Breast epithelium (tissue), 3 donors: ENCODE results near the gene CSNK2A2.

ENCODE experiments used
- CTCF ChIP-seq, 3 donors: fragments of 450-650 bp; IDR thresholded peaks; one replicate each; pipeline ENCODE4 v1.5.1; 2016 to 2017; ENCODE audit warnings: antibody characterized with exemption in 3 of 3, mild to moderate bottlenecking in 3 of 3, moderate library complexity in 3 of 3
- POLR2A ChIP-seq: fragments of 450-650 bp; IDR thresholded peaks from one replicate; pipeline ENCODE4 v1.6.1; 2016; ENCODE audit warnings: antibody characterized with exemption, mild to moderate bottlenecking, moderate library complexity

GRCh38 chr16:58157239-58157638 is 40.7 kb downstream of the CSNK2A2 start:
- TF ChIP-seq CTCF (IDR thresholded peaks at IDR 0.05): no peak
- TF ChIP-seq POLR2A: no peak
